GM21786 (cell line): ENCODE results near the gene AKT2.

Experiments used
- ATAC-seq: cut with Tn5 transposase; IDR thresholded peaks from one replicate; pipeline ENCODE4 v1.9.1; 2021; ENCODE audit not compliant: unreplicated experiment

Gene AKT2

GRCh38 chr19:40302224-40303011, 17.3 kb upstream of the AKT2 start:
- no peak for ATAC-seq

DNA sequence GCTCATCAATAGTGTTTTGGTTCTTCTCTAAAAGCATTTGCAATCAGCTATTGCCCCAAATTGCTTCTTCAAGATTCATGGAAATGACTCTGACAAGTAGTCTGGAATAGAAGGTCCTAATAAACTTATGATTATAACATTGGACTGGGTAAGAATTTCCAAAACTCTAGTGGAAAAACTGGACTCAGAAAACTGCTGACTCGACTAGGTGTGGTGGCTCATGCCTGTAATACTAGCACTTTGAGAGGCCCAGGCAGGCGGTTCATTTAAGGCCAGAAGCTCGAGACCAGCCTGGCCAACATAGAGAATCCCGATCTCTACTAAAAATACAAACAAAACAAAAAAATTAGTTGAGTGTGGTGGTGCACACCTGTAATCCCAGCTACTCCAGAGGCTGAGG, 15.5 kb upstream of the AKT2 start:
- no peak for ATAC-seq

GRCh38 chr19:40298026-40298425, 12.9 kb upstream of the AKT2 start:
- no peak for ATAC-seq

DNA sequence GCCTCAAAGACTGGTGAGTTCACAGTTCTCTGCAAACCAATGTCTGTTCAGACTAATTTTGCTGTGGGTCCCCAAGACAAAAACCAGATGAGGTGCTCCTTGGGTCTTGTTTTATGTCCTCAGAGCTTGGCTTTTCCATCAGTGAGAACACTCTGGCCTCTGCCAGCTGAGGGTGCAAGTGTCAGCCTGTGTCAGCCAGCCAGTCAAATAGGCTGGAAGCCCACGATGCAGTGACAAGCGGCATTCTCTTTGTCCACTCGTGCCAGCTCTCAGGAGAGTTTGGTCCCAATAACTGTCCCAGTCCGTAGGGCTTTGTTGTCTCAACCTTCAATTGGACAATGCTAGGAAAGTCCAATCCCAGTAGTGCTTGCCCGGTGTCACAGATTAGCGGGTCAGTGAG, 9.4 kb upstream of the AKT2 start:
- ATAC-seq: no peak

GRCh38 chr19:40286971-40287421, 1.9 kb upstream of the AKT2 start:
- no peak for ATAC-seq

DNA sequence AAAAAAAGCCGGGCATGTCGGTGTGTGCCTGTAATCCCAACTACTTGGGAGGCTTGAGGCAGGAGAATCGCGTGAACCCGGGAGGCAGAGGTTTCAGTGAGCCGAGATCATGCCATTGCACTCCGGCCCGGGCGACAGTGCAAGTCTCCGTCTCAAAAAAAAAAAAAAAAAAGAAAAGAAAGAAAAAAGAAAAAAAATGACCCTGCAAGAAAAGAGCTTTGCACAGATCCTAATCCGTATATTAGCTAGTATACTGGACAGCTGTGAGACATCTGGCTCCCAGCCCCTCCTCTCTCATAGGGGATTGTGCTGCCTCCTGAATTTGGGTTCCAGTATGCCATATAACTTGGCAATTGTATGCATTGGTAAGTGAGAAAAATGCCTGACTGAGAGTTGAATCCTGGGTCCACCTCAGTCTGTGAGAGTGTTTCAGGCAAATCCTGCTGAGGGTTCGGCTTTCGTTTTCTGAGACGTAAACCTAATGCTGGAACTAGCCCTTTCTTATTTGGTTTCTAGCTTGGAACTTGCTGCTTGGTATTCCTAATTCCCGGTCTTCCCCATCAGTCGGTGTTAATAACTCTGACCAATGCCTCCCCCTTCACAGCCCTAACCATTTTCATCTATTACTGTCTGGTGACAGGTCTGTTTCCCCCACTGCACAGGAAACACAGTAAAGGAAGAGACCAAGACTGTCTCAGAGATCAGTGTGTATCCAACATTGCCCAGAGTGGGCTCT, 1.3 kb upstream of the AKT2 start:
- no peak for ATAC-seq

DNA sequence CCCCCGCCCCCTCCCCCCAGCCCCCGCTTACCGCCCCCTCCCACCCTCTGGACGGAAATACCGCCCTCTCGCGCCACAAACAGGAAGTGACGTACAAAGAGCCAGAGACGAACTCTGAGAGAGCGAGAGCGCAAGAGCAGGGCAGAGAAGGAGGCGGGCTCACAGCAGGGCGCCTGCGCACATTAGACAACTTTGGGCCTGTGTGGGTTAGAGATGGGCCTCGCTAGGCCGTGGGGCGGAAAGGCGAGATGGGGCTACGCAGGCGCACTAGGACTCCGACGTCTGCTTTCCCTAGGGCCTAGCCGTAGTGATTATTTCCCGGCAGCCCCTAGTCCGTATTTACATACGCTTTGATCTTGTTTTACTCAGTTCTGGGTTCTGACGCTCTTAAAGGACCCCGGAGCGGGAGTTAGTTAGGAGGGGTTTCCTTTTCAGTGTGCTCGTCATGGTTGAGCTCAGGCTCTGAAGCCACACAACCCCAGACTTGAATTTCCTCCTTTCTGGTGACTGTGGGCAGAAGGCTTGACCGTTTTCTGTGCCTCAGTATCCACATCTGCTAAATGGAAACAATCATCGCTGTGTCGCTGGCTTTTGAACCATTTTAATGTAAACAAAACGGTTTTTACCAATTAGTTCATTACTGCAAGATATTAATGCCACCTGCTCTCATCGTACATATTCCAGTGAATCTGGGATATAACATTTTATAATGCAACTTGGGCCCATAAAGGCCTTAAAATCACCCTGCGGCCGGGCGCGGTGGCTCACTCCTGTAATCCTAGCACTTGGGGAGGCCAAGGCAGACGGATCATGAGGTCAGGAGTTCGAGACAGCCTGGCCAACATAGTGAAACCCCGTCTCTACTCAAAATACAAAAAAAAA, 449 bp upstream of the AKT2 start:
- peak; percentile 80 for ATAC-seq

- ATAC-seq: no peak
Measured at GRCh38 chr19:40284251-40284500, 969 bp downstream of the AKT2 start.

GRCh38 chr19:40283414-40284250, 1.5 kb downstream of the AKT2 start:
- no peak for ATAC-seq

DNA sequence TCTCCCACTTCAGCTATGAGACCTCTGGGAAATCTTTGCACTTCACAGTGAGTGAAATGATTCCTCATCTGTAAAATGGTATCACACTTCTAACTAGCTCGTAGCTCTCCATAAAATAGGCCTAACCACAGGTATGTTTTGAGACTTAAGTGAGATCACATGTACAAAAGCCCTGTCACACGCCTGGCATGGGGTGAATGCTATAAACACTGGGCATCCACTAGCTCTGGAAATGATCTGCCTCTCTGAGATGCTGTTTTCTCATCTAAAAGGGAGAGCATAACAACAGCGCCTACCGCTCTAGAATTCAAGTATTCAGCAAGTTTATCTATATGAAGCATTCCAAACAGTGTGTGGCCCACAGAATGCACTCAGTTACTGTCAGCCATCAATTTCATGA, 2.2 kb downstream of the AKT2 start:
- no peak for ATAC-seq

DNA sequence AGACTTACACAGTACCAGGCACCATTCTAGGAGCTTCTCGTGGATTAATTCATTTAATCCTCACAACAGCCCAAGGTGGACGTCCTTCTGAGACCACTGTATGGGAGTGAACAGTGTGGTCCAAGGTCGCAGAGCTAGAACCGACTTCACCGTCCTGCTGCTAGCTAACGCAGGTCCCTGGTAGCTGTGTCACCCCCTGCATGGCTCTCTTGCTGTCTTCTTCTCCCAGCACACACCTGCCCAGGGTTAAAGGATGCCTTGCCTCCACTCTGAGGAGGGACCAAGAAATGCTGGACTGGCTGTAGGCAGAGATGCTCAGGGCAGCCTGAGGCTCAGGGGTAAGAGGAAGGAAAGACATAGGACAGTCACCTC, 3.0 kb downstream of the AKT2 start:
- ATAC-seq: no peak

GRCh38 chr19:40281381-40282208, 3.5 kb downstream of the AKT2 start:
- no peak for ATAC-seq

GRCh38 chr19:40280608-40281221, 4.4 kb downstream of the AKT2 start:
- no peak for ATAC-seq

- ATAC-seq: no peak
Measured at GRCh38 chr19:40279761-40280607, 5.2 kb downstream of the AKT2 start.

DNA sequence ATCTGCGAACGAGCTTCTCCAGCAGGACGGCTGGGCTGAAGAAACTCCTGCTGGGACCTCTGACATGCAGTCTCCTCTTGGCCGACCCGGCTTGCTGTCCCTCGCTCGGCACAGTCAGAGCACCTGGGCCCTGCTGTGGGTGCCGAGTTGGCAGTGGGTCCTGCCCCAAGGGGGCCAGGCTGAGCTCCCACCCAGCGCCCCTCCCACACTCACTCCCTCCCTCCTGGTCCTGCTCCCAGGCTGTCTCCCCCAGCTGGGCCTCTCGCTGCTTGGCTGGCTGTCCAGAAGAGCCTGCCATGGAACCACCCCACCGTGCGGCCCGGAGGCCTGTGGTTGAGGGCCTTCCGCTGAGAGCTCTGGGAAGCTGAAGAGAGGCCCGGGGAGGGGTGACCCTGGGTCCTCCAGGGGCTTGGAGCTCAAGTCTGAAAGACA, 6.0 kb downstream of the AKT2 start:
- no peak for ATAC-seq

GRCh38 chr19:40278361-40279035, 6.6 kb downstream of the AKT2 start:
- ATAC-seq: no peak

DNA sequence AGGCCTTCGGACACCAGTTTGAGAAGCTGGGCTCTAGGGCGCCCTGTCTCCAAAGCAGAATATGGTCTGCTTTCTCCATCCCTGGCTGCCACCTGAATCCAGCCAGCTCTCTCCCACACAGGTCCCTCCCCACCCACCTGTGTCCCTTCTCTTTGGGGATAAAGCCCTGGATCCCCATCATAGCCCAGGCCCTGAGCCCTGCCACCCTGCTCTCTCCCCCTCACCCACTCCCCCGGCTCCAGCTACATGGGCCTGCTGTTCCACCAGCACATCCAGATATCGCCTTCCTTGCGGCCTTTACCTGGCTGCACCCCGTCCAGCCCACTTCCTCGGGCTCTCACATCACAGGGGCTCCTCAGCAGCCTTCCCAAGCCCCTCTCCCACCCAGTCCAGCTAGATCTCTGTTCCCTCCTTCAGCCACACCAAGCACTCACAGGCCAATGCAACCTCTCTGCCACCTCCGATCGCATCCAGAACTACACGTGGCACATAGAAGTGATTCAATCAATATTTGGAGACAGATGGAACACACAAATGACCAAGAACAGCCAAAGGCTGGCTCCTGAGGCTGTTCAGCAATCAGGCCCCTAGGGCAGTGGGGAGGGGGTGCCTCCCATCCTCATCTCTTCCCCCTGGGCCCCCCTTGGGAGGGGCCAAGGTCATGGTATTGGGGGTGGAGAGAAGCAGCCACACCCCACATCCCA, 7.6 kb downstream of the AKT2 start:
- no peak for ATAC-seq
